Colonic mucosa (tissue), 4 donors: ENCODE data around the gene COX7B2. TPM values are rescaled to one million over a fixed set of nuclear protein-coding genes. Genes with fewer than 3 reads are reported as not detected.

ENCODE experiments used
- DNase-seq: peaks from one replicate; pipeline ENCODE4 v3.0.0-alpha.2; 2020
- H3K27ac ChIP-seq: fragments of 200-600 bp; one replicate; pipeline ENCODE4 v1.8.0; 2021
- H3K27me3 ChIP-seq: fragments of 200-600 bp; one replicate; pipeline ENCODE4 v1.8.0; 2021
- H3K36me3 ChIP-seq: fragments of 200-600 bp; one replicate; pipeline ENCODE4 v1.8.0; 2021
- H3K4me1 ChIP-seq: fragments of 200-600 bp; one replicate; pipeline ENCODE4 v1.8.0; 2021; ENCODE audit warnings: mild to moderate bottlenecking
- H3K4me3 ChIP-seq: fragments of 200-600 bp; one replicate; pipeline ENCODE4 v1.8.0; 2021
- H3K9ac ChIP-seq, 2 donors: one replicate each; pipeline ENCODE4 v1.7.0; 2013; ENCODE audit warnings: control low read depth in 2 of 2, low read depth in 2 of 2, low read length in 2 of 2
- H3K9me3 ChIP-seq: fragments of 200-600 bp; one replicate; pipeline ENCODE4 v1.8.0; 2021
- CTCF ChIP-seq: fragments of 200-600 bp; IDR thresholded peaks from one replicate; pipeline ENCODE4 v1.8.0; 2022; ENCODE audit warnings: antibody characterized with exemption, mild to moderate bottlenecking
- intact Hi-C: fragments of 100-400 bp; cut with DNase I; formaldehyde crosslinking; loops from one replicate; pipeline ENCODE4 v1.14.1; 2022
- total RNA-seq, 2 donors: library from RNA; stranded (reverse); fragmentation: NEBNext Ultra II Directional in 1 of 2; extraction: Animal tissue kit (Norgen Biotek cat#: 25700) in 1 of 2; gene quantifications; one replicate each; pipeline ENCODE4 v1.2.1, GENCODE V29; 2021
- donor health status: healthy.
- donor health status: DM: no; HTN: no; CAD: no.
- donor health status: DM: no; HTN: no; CAD: no.

Gene COX7B2
- total RNA-seq, 2 donors from 2014 or later: not detected

- DNase-seq: no peak
- no peak overlapping the region for H3K4me3 ChIP-seq
- no peak overlapping the region for H3K9ac ChIP-seq
- H3K27ac ChIP-seq: no peak overlapping the region
- no peak for TF ChIP-seq CTCF
- no peaks in the 10 kb centered on the region for H3K36me3 ChIP-seq
- H3K4me1 ChIP-seq: no peaks in the 10 kb centered on the region
- H3K9me3 ChIP-seq: no peaks in the 10 kb centered on the region
- intact Hi-C loops: no loop called here
- no peaks in the 10 kb centered on the region for H3K27me3 ChIP-seq
Measured at GRCh38 chr4:46793036-46793435, 116.0 kb downstream of the COX7B2 start.

GRCh38 chr4:46781434-46782092 is 127.5 kb downstream of the COX7B2 start:
- no peak for DNase-seq
- no peaks in the 10 kb centered on the region for H3K4me1 ChIP-seq
- intact Hi-C loops: no loop called here
- no peak overlapping the region for H3K9ac ChIP-seq
- H3K27me3 ChIP-seq: no peaks in the 10 kb centered on the region
- no peak overlapping the region for H3K4me3 ChIP-seq
- no peaks in the 10 kb centered on the region for H3K36me3 ChIP-seq
- H3K9me3 ChIP-seq: no peaks in the 10 kb centered on the region
- no peak for TF ChIP-seq CTCF
- H3K27ac ChIP-seq: no peak overlapping the region

GRCh38 chr4:46765465-46765864 is 143.6 kb downstream of the COX7B2 start:
- H3K9me3 ChIP-seq: no peaks in the 10 kb centered on the region
- no peaks in the 10 kb centered on the region for H3K36me3 ChIP-seq
- no peak for TF ChIP-seq CTCF
- DNase-seq: no peak
- H3K27me3 ChIP-seq: no peaks in the 10 kb centered on the region
- no peak overlapping the region for H3K27ac ChIP-seq
- no peak overlapping the region for H3K9ac ChIP-seq
- intact Hi-C loops: no loop called here
- no peaks in the 10 kb centered on the region for H3K4me1 ChIP-seq
- H3K4me3 ChIP-seq: no peak overlapping the region

GRCh38 chr4:46730075-46730474 is 179.0 kb downstream of the COX7B2 start:
- no peak for DNase-seq
- Histone ChIP-seq H3K4me3 (no peak overlapping the region), H3K36me3 (no peaks in the 10 kb centered on the region), H3K9ac (no peak overlapping the region), H3K27ac (no peak overlapping the region), H3K9me3 (no peaks in the 10 kb centered on the region), H3K4me1 (no peaks in the 10 kb centered on the region), H3K27me3 (no peaks in the 10 kb centered on the region)
- intact Hi-C loops: no loop called here
- TF ChIP-seq CTCF: no peak

- no peak for TF ChIP-seq CTCF
- intact Hi-C loops: no loop called here
- H3K36me3 ChIP-seq: no peaks in the 10 kb centered on the region
- no peak for DNase-seq
- H3K9ac ChIP-seq: no peak overlapping the region
- no peaks in the 10 kb centered on the region for H3K27me3 ChIP-seq
- no peak overlapping the region for H3K27ac ChIP-seq
- H3K4me3 ChIP-seq: no peak overlapping the region
- H3K4me1 ChIP-seq: no peaks in the 10 kb centered on the region
- no peaks in the 10 kb centered on the region for H3K9me3 ChIP-seq
Measured at GRCh38 chr4:46720055-46720454, 189.0 kb downstream of the COX7B2 start.
